Measurements from ENCODE around the gene HIPK1. TPM values are rescaled to one million over a fixed set of nuclear protein-coding genes. Genes with fewer than 3 reads are reported as not detected.
A peak's percentile ranks its signal among the peaks of the same experiment; 100 is the strongest.

HIPK1 gene
- 23.5 and 41.9 TPM in 2 replicates for total RNA-seq

GRCh38 chr1:113928941-113929749 lies at the start of gene HIPK1:
TSS of gene HIPK1 (plus strand) at chr1:113929324.
- peak; percentile 91 to 93 for DNase-seq (ENCODE audit: low read depth in 2 of 2)

GRCh38 chr1:113879739-113880038 lies 49.4 kb upstream of the HIPK1 start:
- no peak for DNase-seq (ENCODE audit: low read depth in 2 of 2)

GRCh38 chr1:113881661-113882060 lies 47.5 kb upstream of the HIPK1 start:
- no peak for DNase-seq (ENCODE audit: low read depth in 2 of 2)

DNA sequence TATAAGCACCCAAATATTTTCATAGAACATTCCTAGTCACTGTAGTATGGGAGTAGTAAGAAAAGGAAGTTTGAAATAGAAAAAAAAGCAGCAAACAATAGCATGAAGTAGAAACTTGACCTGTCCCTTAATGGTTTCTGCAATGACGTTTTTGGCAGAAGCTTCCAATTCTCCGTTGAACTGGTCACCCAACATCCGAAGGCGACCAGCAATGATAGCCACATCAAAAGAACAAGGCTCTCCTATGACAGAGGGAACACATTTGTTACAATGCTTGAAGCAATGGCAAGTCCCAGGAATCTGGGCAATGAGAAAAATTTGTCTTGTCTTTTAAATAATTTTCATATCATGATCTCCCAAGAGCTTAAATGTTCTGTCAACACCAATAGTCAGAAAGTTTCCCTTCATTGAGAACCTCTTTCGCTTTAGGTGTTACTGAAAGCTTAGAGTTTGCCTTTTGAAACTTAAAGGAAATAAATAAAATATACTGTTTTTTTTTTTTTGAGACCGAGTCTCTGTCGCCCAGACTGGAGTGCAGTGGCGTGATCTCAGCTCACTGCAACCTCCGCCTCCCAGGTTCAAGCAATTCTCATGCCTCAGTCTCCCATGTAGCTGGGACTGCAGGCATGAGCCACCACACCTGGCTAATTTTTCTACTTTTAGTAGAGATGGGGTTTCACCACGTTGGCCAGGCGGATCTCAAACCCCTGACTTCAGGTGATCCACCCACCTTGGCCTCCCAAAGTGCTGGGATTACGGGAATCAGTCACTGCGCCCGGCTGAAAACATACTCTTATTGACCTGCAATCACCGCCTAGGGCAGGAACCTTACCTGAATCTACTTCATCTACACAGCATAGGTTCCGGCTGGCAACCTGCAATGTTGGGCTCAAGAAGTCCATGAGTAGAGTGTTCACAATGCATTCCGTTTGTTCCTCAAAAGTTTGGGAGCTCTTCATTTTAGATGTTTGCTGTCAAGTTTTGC lies 42.4 kb upstream of the HIPK1 start:
- no peak for DNase-seq (ENCODE audit: low read depth in 2 of 2)

DNA sequence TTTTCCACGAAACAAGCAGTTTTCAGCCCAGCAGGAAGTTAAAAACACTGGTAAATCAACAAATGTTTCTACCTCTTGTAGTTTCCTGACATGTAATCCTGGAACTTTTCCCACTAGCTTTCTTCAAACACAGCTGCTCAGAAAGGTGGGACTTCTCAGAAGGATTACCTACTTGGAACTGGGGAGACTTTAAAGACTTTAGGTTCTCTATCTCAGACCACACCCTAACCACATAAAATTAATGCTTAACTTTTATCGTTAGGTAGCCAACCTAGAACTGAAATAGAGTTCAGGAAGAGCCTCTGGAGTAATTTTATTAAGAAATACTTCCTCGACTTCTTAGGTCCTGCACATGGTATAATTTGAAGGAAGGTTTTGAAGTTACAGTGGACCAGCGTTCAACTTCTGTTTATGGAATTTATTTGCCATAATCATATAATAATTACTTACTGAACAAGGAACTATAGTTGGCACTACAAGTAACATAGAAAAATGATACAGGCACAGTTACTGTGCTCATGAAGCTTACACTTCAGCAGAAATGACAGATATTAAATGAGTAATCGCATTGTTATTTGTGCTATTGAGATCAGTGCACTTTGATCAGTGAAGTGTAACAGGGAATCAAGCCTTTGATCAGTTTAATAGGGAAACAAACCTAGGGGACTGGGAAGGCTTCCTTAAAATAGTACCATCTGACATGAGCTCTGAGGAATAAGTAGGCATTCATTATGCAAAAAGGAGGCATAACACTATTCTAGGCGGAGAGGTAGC lies 41.5 kb upstream of the HIPK1 start, which contains the start of gene BCL2L15:
Gene BCL2L15, minus strand, starts transcription at position 180 of the 774 bp plus-strand sequence. CDS start 206 bp downstream, outside the sequence.
- no peak for DNase-seq (ENCODE audit: low read depth in 2 of 2)

DNA sequence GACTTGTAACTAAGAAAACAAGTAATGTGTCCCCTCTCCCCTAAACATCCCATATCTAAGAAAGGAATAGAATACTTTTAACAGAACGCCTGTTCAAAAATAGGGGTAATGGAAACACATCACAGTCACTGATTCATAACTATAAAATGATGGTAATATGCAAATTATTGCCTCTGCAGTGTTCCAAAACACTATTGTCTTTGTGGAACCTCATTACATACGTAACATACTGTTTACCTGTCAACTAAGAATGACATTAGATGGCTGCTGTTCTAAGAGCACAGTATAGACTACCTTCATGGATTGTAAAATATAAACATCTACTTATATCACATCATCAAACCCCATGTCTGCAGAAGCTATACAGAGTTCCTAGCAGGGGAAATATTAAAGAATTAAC lies 38.3 kb upstream of the HIPK1 start:
- no peak for DNase-seq (ENCODE audit: low read depth in 2 of 2)

DNA sequence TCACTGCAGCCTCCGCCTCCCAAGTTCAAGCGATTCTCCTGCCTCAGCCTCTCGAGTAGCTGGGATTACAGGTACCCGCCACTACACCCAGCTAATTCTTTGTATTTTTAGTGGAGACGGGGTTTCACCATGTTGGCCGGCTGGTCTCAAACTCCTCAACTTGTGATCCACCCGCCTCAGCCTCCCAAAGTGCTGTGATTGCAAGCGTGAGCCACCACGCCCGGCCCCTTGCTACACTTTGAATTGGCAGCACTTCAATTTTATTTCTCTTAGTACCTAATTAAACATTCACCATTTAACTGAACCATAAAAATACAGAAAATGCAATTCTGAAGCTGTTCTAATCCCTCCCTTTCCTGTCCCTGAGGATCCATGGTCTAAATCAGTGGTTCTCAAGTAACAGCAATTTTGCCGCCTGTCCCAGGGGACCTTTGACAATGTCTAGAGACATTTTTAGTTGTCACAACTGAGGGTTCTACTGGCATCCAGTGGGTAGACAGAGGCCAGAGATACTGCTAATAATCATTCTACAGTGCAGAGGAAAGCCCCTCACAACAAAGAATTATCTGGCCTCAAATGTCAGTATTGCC lies 37.4 kb upstream of the HIPK1 start:
- DNase-seq (ENCODE audit: low read depth in 2 of 2) = no peak

- no peak for DNase-seq (ENCODE audit: low read depth in 2 of 2)
These were observed 35.9 kb upstream of the HIPK1 start for GRCh38 chr1:113893267-113893666.

GRCh38 chr1:113895098-113895497 lies 34.0 kb upstream of the HIPK1 start:
- DNase-seq (ENCODE audit: low read depth in 2 of 2) = no peak

DNA sequence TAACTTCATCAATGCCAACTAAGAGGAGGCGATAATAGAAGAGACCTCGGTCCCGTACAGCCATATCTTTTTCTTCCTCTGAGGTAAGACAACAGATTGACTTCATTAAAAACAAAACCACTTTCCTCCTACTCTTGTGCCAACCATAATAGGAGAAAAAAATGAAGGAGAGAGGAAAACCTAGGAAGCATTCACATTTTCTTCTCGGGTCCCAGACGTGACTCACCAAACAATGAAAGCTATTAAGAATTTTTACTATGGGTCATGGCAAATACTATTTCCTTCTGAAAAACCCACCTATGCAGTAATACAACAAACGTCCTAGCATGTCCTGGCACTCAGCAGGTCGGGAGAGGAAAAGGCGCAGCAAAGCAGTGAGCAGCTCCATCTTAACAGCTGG lies 33.2 kb upstream of the HIPK1 start:
- no peak for DNase-seq (ENCODE audit: low read depth in 2 of 2)

DNA sequence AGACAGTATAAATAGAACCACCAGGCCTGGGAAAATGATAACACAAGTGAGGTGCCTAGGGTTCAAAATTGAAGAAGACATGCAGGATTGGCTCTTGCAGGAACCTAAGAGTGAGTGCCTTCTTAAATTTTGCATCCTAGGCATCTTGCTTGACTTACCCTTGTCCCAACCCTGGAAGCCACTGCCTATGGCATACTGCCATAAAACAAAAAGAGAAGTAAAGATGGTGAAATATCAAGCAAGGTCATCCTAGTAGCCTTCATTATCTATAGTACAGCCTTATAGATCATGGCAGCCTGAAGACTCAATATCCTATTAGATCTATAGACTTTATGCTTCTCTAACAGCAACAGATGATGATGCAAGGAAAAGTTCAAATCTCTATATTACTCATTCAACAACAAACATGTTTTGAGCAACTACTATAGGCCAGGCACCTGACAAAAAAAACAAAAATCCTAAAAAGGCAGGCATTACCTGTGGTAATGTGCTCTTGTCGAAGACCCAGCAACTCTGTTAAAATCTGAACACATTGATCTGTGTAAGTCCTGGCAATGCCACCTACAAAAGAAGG lies 30.8 kb upstream of the HIPK1 start:
- no peak for DNase-seq (ENCODE audit: low read depth in 2 of 2)

- no peak for DNase-seq (ENCODE audit: low read depth in 2 of 2)
These were observed 30.0 kb upstream of the HIPK1 start for GRCh38 chr1:113899111-113899510.

- no peak for DNase-seq (ENCODE audit: low read depth in 2 of 2)
These were observed 27.9 kb upstream of the HIPK1 start for GRCh38 chr1:113901191-113901590.

GRCh38 chr1:113903501-113904292 lies 25.4 kb upstream of the HIPK1 start:
- no peak for DNase-seq (ENCODE audit: low read depth in 2 of 2)

DNA sequence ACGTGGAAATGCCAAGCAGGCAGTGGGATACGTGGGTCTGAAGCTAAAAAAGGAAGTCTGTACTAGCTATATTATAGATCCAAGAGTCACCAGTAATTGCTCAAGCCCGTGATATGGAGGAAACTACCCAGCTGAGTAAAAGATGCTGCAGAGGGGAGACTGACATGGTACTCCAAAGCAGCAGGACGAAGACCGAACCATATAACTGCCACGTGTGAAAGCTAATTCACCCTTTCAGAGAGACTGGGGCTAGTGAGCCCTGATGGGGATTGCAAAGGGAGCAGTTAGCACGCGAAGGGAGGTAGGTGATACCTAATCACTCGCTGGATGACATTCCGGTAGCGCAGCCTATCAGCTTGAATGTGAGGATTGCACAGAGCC lies 24.8 kb upstream of the HIPK1 start:
- peak in 1 of 2 donors; percentile 64 for DNase-seq (ENCODE audit: low read depth in 2 of 2)

- peak; percentile 100 for DNase-seq (ENCODE audit: low read depth in 2 of 2)
These were observed 24.3 kb upstream of the HIPK1 start, which contains the start of the genes AP4B1 and DCLRE1B for GRCh38 chr1:113904674-113905434. TSS of gene AP4B1 (minus strand) at chr1:113904799. CDS start at chr1:113904717, 82 bp downstream. TSS of gene DCLRE1B (plus strand) at chr1:113905326. CDS start at chr1:113905587, 261 bp downstream.

GRCh38 chr1:113905435-113905861 lies 23.7 kb upstream of the HIPK1 start:
- no peak for DNase-seq (ENCODE audit: low read depth in 2 of 2)

DNA sequence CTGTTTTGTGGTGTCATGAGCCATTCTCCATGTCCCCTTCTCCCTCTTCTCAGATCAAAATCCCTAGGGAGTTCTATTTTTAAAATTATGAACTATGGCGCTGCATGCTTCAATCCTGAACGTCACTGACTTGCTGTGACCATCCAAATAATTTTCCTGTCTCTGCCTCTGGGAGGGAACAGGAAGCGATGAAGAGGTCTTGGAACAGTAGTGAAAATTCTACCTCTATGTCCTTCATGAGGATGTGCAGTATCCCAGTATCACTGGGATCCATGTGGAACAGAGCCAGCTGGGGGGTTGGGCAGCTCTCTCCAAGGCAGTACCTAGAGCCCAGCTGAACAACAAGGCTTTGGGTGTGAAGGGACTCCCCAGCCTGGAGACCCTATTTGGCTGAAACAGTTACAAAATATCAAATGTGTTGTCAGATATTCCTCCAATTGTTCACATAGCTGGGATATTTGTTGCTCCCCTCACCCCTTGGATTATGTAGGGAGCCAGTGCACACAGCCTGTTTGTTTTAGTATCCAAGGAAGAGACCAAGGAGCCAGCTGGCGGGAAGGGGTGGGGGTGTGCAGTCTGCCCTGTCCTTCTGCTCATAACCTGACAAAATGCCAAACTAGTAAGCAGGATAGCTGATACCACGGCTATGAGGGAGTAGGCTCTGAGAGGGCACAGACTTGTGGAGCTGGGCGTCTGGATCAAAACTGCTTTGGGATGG lies 16.4 kb upstream of the HIPK1 start:
- DNase-seq (ENCODE audit: low read depth in 2 of 2) = peak in 1 of 2 donors; percentile 86

Data from lung microvascular endothelial cell (primary cell).